WTC11 (cell line): Measurements from ENCODE around the gene NEK7. TPM values are rescaled to one million over a fixed set of nuclear protein-coding genes. Genes with fewer than 3 reads are reported as not detected.
A peak's percentile ranks its signal among the peaks of the same experiment; 100 is the strongest.

Experiments
- AFF4 ChIP-seq: sonication (generic); formaldehyde crosslinking; IDR thresholded peaks from 2 replicates; pipeline ENCODE4 v1.8.1; 2023; ENCODE audit warnings: mild to moderate bottlenecking, missing genetic modification reagents, borderline replicate concordance
- ARID4B ChIP-seq: sonication (generic); formaldehyde crosslinking; IDR thresholded peaks from 2 replicates; pipeline ENCODE4 v1.8.0; 2023; ENCODE audit warnings: missing genetic modification reagents, mild to moderate bottlenecking, borderline replicate concordance
- ATF2 ChIP-seq: sonication (generic); formaldehyde crosslinking; IDR thresholded peaks from 2 replicates; pipeline ENCODE4 v1.8.1; 2022; ENCODE audit warnings: low read depth, missing genetic modification reagents, borderline replicate concordance
- ATF3 ChIP-seq: sonication (generic); formaldehyde crosslinking; conservative IDR thresholded peaks from 2 replicates; pipeline ENCODE4 v1.8.1; 2022; ENCODE audit warnings: mild to moderate bottlenecking, missing genetic modification reagents
- CREM ChIP-seq: sonication (generic); formaldehyde crosslinking; IDR thresholded peaks from 2 replicates; pipeline ENCODE4 v1.8.1; 2022; ENCODE audit warnings: mild to moderate bottlenecking, missing genetic modification reagents, moderate library complexity
- E2F5 ChIP-seq: sonication (generic); formaldehyde crosslinking; IDR thresholded peaks from 2 replicates; pipeline ENCODE4 v1.8.1; 2022; ENCODE audit warnings: mild to moderate bottlenecking, moderate library complexity, missing genetic modification reagents
- FOXP4 ChIP-seq: sonication (generic); formaldehyde crosslinking; IDR thresholded peaks from 2 replicates; pipeline ENCODE4 v1.8.0; 2022; ENCODE audit warnings: mild to moderate bottlenecking, missing genetic modification reagents
- GABPB1 ChIP-seq: sonication (generic); formaldehyde crosslinking; IDR thresholded peaks from 2 replicates; pipeline ENCODE4 v1.8.1; 2023; ENCODE audit warnings: mild to moderate bottlenecking, missing genetic modification reagents
- JAZF1 ChIP-seq: fragments of 250-450 bp; sonication (Bioruptor Pico); IDR thresholded peaks from 2 replicates; pipeline ENCODE4 v1.9.0; 2021; ENCODE audit warnings: moderate library complexity, mild to moderate bottlenecking, inconsistent platforms
- KAT7 ChIP-seq: sonication (generic); formaldehyde crosslinking; IDR thresholded peaks from 2 replicates; pipeline ENCODE4 v1.8.1; 2023; ENCODE audit warnings: missing genetic modification reagents, mild to moderate bottlenecking, borderline replicate concordance
- MAX ChIP-seq: sonication (generic); formaldehyde crosslinking; IDR thresholded peaks from 2 replicates; pipeline ENCODE4 v1.8.0; 2022; ENCODE audit warnings: mild to moderate bottlenecking, missing genetic modification reagents
- NFATC4 ChIP-seq: fragments of 250-450 bp; sonication (Bioruptor Pico); IDR thresholded peaks from 2 replicates; pipeline ENCODE4 v1.9.0; 2021; ENCODE audit warnings: mild to moderate bottlenecking
- NFE2L1 ChIP-seq: sonication (generic); formaldehyde crosslinking; IDR thresholded peaks from 2 replicates; pipeline ENCODE4 v1.8.1; 2023; ENCODE audit warnings: missing genetic modification reagents
- NFYB ChIP-seq: sonication (generic); formaldehyde crosslinking; conservative IDR thresholded peaks from 2 replicates; pipeline ENCODE4 v1.8.0; 2022; ENCODE audit warnings: low read depth, missing genetic modification reagents
- NR2C2 ChIP-seq: sonication (generic); formaldehyde crosslinking; IDR thresholded peaks from 2 replicates; pipeline ENCODE4 v1.8.0; 2022; ENCODE audit warnings: mild to moderate bottlenecking, missing genetic modification reagents
- OVOL2 ChIP-seq: fragments of 250-450 bp; sonication (Bioruptor Pico); IDR thresholded peaks from 2 replicates; pipeline ENCODE4 v1.9.0; 2021; ENCODE audit warnings: mild to moderate bottlenecking, borderline replicate concordance
- PREB ChIP-seq: sonication (generic); formaldehyde crosslinking; IDR thresholded peaks from 2 replicates; pipeline ENCODE4 v1.8.1; 2022; ENCODE audit warnings: mild to moderate bottlenecking, missing genetic modification reagents, moderate library complexity, borderline replicate concordance
- RELA ChIP-seq: sonication (generic); formaldehyde crosslinking; IDR thresholded peaks from 2 replicates; pipeline ENCODE4 v1.8.1; 2022; ENCODE audit warnings: missing genetic modification reagents, mild to moderate bottlenecking, borderline replicate concordance
- SOX15 ChIP-seq: fragments of 250-450 bp; sonication (Bioruptor Pico); IDR thresholded peaks from 2 replicates; pipeline ENCODE4 v1.9.0; 2021; ENCODE audit warnings: mild to moderate bottlenecking
- TEAD1 ChIP-seq: sonication (generic); formaldehyde crosslinking; IDR thresholded peaks from 2 replicates; pipeline ENCODE4 v1.8.0; 2022; ENCODE audit warnings: mild to moderate bottlenecking, missing genetic modification reagents
- USF1 ChIP-seq: sonication (generic); formaldehyde crosslinking; IDR thresholded peaks from 2 replicates; pipeline ENCODE4 v1.8.0; 2022; ENCODE audit warnings: mild to moderate bottlenecking, missing genetic modification reagents
- ZBTB21 ChIP-seq: sonication (generic); formaldehyde crosslinking; IDR thresholded peaks from 2 replicates; pipeline ENCODE4 v1.8.1; 2023; ENCODE audit warnings: mild to moderate bottlenecking, missing genetic modification reagents, borderline replicate concordance
- ZNF219 ChIP-seq: sonication (generic); formaldehyde crosslinking; IDR thresholded peaks from 2 replicates; pipeline ENCODE4 v1.8.0; 2023; ENCODE audit warnings: missing genetic modification reagents, mild to moderate bottlenecking, borderline replicate concordance
- ZNF232 ChIP-seq: sonication (generic); formaldehyde crosslinking; IDR thresholded peaks from 2 replicates; pipeline ENCODE4 v1.8.0; 2022; ENCODE audit warnings: mild to moderate bottlenecking, missing genetic modification reagents
- ZNF671 ChIP-seq: fragments of 250-450 bp; sonication (Bioruptor Pico); IDR thresholded peaks from 2 replicates; pipeline ENCODE4 v1.8.0; 2021; ENCODE audit warnings: mild to moderate bottlenecking
- total RNA-seq: library from RNA; stranded (reverse); gene quantifications from 3 replicates; pipeline ENCODE4 v1.2.3, GENCODE V29; 2021

The NEK7 gene
- total RNA-seq, 1 experiment from 2014 or later: 10.3 TPM

- TF ChIP-seq JAZF1 (no peak), PREB (CRISPR knock-in tag) (no peak), NFATC4 (CRISPR knock-in tag) (no peak), ATF3 (CRISPR knock-in tag) (no peak), E2F5 (CRISPR knock-in tag) (peak; percentile 50; the same call in 1 of the 2 replicates), USF1 (no peak), NR2C2 (no peak), RELA (CRISPR knock-in tag) (no peak), KAT7 (CRISPR knock-in tag) (peak; percentile 95; the same call in 1 of the 2 replicates), ZNF219 (no peak), TEAD1 (CRISPR knock-in tag) (no peak), ZNF232 (CRISPR knock-in tag) (peak; percentile 51; the same call in 1 of the 2 replicates), OVOL2 (CRISPR knock-in tag) (no peak), CREM (peak; percentile 64; the same call in 1 of the 2 replicates), GABPB1 (CRISPR knock-in tag) (peak; percentile 41; the same call in 1 of the 2 replicates), ARID4B (CRISPR knock-in tag) (no peak), SOX15 (no peak), ATF2 (CRISPR knock-in tag) (no peak), FOXP4 (CRISPR knock-in tag) (peak; percentile 68; the same call in 1 of the 2 replicates), MAX (CRISPR knock-in tag) (no peak), ZBTB21 (CRISPR knock-in tag) (no peak), NFYB (CRISPR knock-in tag) (no peak), NFE2L1 (CRISPR knock-in tag) (no peak), AFF4 (no peak), ZNF671 (no peak)
Observed at GRCh38 chr1:198156745-198157240, at the start of gene NEK7 (continued).
